Effector memory CD4-positive, alpha-beta T cell (primary cell): ENCODE measurements around the gene TBKBP1.
"Not testable (repeated sequence)": the region's sequence is repeated elsewhere in the genome, so short reads cannot be mapped to it uniquely, and the experiment has no call there.

Experiments
- DNase-seq, 3 donors: peaks; one replicate each; pipeline ENCODE4 v3.0.0-alpha.2; 2020
- H3K27ac ChIP-seq: 2 replicates; pipeline ENCODE4 v1.7.0; 2013; ENCODE audit warnings: mild to moderate bottlenecking, low read length, moderate library complexity; ENCODE audit not compliant: insufficient read depth, poor library complexity, severe bottlenecking
- H3K27me3 ChIP-seq: replicated peaks from 2 replicates; pipeline ENCODE4 v1.7.0; 2013; ENCODE audit warnings: mild to moderate bottlenecking, low read length; ENCODE audit not compliant: insufficient read depth, control insufficient read depth, poor library complexity, severe bottlenecking
- H3K36me3 ChIP-seq: 2 replicates; pipeline ENCODE4 v1.7.0; 2013; ENCODE audit warnings: mild to moderate bottlenecking, low read length, moderate library complexity; ENCODE audit not compliant: control insufficient read depth, insufficient read depth
- H3K4me1 ChIP-seq: 2 replicates; pipeline ENCODE4 v1.7.0; 2013; ENCODE audit warnings: low read length, mild to moderate bottlenecking; ENCODE audit not compliant: control insufficient read depth, insufficient read depth, poor library complexity, severe bottlenecking
- H3K4me3 ChIP-seq: 2 replicates; pipeline ENCODE4 v1.7.0; 2013; ENCODE audit warnings: low read length, low read depth, mild to moderate bottlenecking; ENCODE audit not compliant: insufficient read depth, poor library complexity, severe bottlenecking
- H3K9me3 ChIP-seq: 2 replicates; pipeline ENCODE4 v1.7.0; 2013; ENCODE audit warnings: mild to moderate bottlenecking, low read length, moderate library complexity; ENCODE audit not compliant: control insufficient read depth

Gene TBKBP1

GRCh38 chr17:47739945-47740344, 46.0 kb downstream of the TBKBP1 start:
- H3K4me1 ChIP-seq, H3K27me3 ChIP-seq, H3K27ac ChIP-seq, H3K9me3 ChIP-seq, H3K4me3 ChIP-seq, H3K36me3 ChIP-seq, DNase-seq: not testable (repeated sequence)

GRCh38 chr17:47741109-47741792, 47.3 kb downstream of the TBKBP1 start:
- Histone ChIP-seq H3K4me1 (no peaks in the 10 kb centered on the region), H3K27me3 (no peaks in the 10 kb centered on the region), H3K4me3 (no peak overlapping the region), H3K27ac (no peak overlapping the region), H3K36me3 (no peaks in the 10 kb centered on the region), H3K9me3 (no peaks in the 10 kb centered on the region)
- no peak for DNase-seq

- Histone ChIP-seq H3K4me3 (no peak overlapping the region), H3K9me3 (no peaks in the 10 kb centered on the region), H3K36me3 (no peaks in the 10 kb centered on the region), H3K27ac (no peak overlapping the region), H3K27me3 (no peaks in the 10 kb centered on the region), H3K4me1 (no peaks in the 10 kb centered on the region)
- no peak for DNase-seq
Measured at GRCh38 chr17:47741793-47742145, 47.8 kb downstream of the TBKBP1 start.

GRCh38 chr17:47742319-47743181, 48.6 kb downstream of the TBKBP1 start:
- H3K27ac ChIP-seq: no peak overlapping the region
- no peaks in the 10 kb centered on the region for H3K27me3 ChIP-seq

GRCh38 chr17:47744168-47745036, 50.4 kb downstream of the TBKBP1 start:
- Histone ChIP-seq H3K27me3 (no peaks in the 10 kb centered on the region), H3K4me3 (no peak overlapping the region), H3K4me1 (no peaks in the 10 kb centered on the region), H3K27ac (no peak overlapping the region), H3K9me3 (no peaks in the 10 kb centered on the region), H3K36me3 (no peaks in the 10 kb centered on the region)
- DNase-seq: no peak

More at GRCh38 chr17:47742319-47743181, 48.6 kb downstream of the TBKBP1 start:
- Histone ChIP-seq H3K9me3 (no peaks in the 10 kb centered on the region), H3K4me3 (no peak overlapping the region), H3K36me3 (no peaks in the 10 kb centered on the region), H3K4me1 (no peaks in the 10 kb centered on the region)
- DNase-seq: no peak

GRCh38 chr17:47745037-47745380, 51.0 kb downstream of the TBKBP1 start:
- H3K27ac ChIP-seq: no peak overlapping the region
- H3K9me3 ChIP-seq: no peaks in the 10 kb centered on the region
- H3K36me3 ChIP-seq: no peaks in the 10 kb centered on the region
- H3K4me1 ChIP-seq: no peaks in the 10 kb centered on the region
- H3K27me3 ChIP-seq: no peaks in the 10 kb centered on the region
- no peak for DNase-seq
- H3K4me3 ChIP-seq: no peak overlapping the region

- no peaks in the 10 kb centered on the region for H3K9me3 ChIP-seq
- no peak overlapping the region for H3K27ac ChIP-seq
- H3K27me3 ChIP-seq: no peaks in the 10 kb centered on the region
- no peaks in the 10 kb centered on the region for H3K4me1 ChIP-seq
- no peaks in the 10 kb centered on the region for H3K36me3 ChIP-seq
- DNase-seq: no peak
- no peak overlapping the region for H3K4me3 ChIP-seq
Measured at GRCh38 chr17:47751471-47751870, 57.5 kb downstream of the TBKBP1 start.

- H3K9me3 ChIP-seq: no peaks in the 10 kb centered on the region
- DNase-seq: no peak
- no peak overlapping the region for H3K4me3 ChIP-seq
- H3K27ac ChIP-seq: no peak overlapping the region
- no peaks in the 10 kb centered on the region for H3K4me1 ChIP-seq
- H3K27me3 ChIP-seq: no peaks in the 10 kb centered on the region
- no peaks in the 10 kb centered on the region for H3K36me3 ChIP-seq
Measured at GRCh38 chr17:47757386-47757785, 63.4 kb downstream of the TBKBP1 start.

GRCh38 chr17:47760409-47761140, 66.6 kb downstream of the TBKBP1 start:
- Histone ChIP-seq H3K4me1 (no peaks in the 10 kb centered on the region), H3K27me3 (no peaks in the 10 kb centered on the region), H3K9me3 (no peaks in the 10 kb centered on the region), H3K4me3 (no peak overlapping the region), H3K36me3 (no peaks in the 10 kb centered on the region), H3K27ac (no peak overlapping the region)
- DNase-seq: no peak
